DOHH2 (cell line): ENCODE results near the gene ACTRT3.

ENCODE experiments used
- H3F3A ChIP-seq: fragments of 200-600 bp; sonication (generic), shearing (Covaris generic); 2 replicates; pipeline ENCODE4 v1.6.0; 2016; ENCODE audit warnings: antibody characterized with exemption, mild to moderate bottlenecking; ENCODE audit not compliant: control insufficient read depth, insufficient read depth
- H3K27ac ChIP-seq: fragments of 200-600 bp; sonication (generic); 2 replicates; pipeline ENCODE4 v1.5.1; 2014; ENCODE audit warnings: low read depth, mild to moderate bottlenecking, low read length, moderate library complexity
- H3K27me3 ChIP-seq: fragments of 200-600 bp; sonication (generic); 2 replicates; pipeline ENCODE4 v1.6.1; 2014; ENCODE audit warnings: mild to moderate bottlenecking, low read length, mixed read lengths; ENCODE audit not compliant: control insufficient read depth
- H3K36me3 ChIP-seq: fragments of 200-600 bp; sonication (generic); 2 replicates; pipeline ENCODE4 v1.6.1; 2014; ENCODE audit warnings: mild to moderate bottlenecking, low read length, moderate library complexity, mixed read lengths; ENCODE audit not compliant: control insufficient read depth
- H3K4me1 ChIP-seq: fragments of 200-600 bp; sonication (generic); 2 replicates; pipeline ENCODE4 v1.6.1; 2014; ENCODE audit warnings: mild to moderate bottlenecking, low read length, mixed read lengths; ENCODE audit not compliant: control insufficient read depth
- H3K4me2 ChIP-seq: fragments of 200-600 bp; sonication (generic); 2 replicates; pipeline ENCODE4 v1.6.0; 2014; ENCODE audit warnings: mild to moderate bottlenecking, low read length, moderate library complexity
- H3K4me3 ChIP-seq: fragments of 200-600 bp; sonication (generic); 2 replicates; pipeline ENCODE4 v1.5.1; 2014; ENCODE audit warnings: mild to moderate bottlenecking, low read length, mixed read lengths
- H3K79me2 ChIP-seq: fragments of 200-600 bp; sonication (generic); 2 replicates; pipeline ENCODE4 v1.6.1; 2014; ENCODE audit warnings: mild to moderate bottlenecking, low read length, mixed read lengths; ENCODE audit not compliant: control insufficient read depth
- H3K9me2 ChIP-seq: fragments of 200-600 bp; sonication (generic); replicated peaks from 2 replicates; pipeline ENCODE4 v1.6.1; 2014; ENCODE audit warnings: mild to moderate bottlenecking, low read length, mixed read lengths; ENCODE audit not compliant: control insufficient read depth
- H3K9me3 ChIP-seq: fragments of 200-600 bp; sonication (generic); 2 replicates; pipeline ENCODE4 v1.6.1; 2014; ENCODE audit warnings: antibody characterized with exemption, low read length, mixed read lengths; ENCODE audit not compliant: control insufficient read depth, insufficient read depth
- H4K20me1 ChIP-seq: fragments of 200-600 bp; sonication (generic); 2 replicates; pipeline ENCODE4 v1.6.0; 2014; ENCODE audit warnings: low read depth, mild to moderate bottlenecking, antibody characterized with exemption, low read length, moderate library complexity; ENCODE audit not compliant: control insufficient read depth, insufficient read depth
- CTCF ChIP-seq: fragments of 200-600 bp; sonication (generic); IDR thresholded peaks from one replicate; pipeline ENCODE4 v1.5.1; 2014; ENCODE audit warnings: antibody characterized with exemption, mild to moderate bottlenecking, low read depth, low read length; ENCODE audit not compliant: poor library complexity, severe bottlenecking
- EZH2phosphoT487 ChIP-seq: fragments of 200-600 bp; sonication (generic); IDR thresholded peaks from 2 replicates; pipeline ENCODE4 v1.6.1; 2017; ENCODE audit warnings: borderline replicate concordance, mild to moderate bottlenecking, antibody characterized with exemption, low read length, moderate library complexity, mixed read lengths

Gene ACTRT3

GRCh38 chr3:169769287-169770181 lies at the start of gene ACTRT3:
Gene ACTRT3 (minus strand): TSS chr3:169769561. CDS start chr3:169769520, 41 bp downstream.
- Histone ChIP-seq H3K9me3 (no peaks in the 10 kb centered on the region), H3K79me2 (peaks cover 22% of the 10 kb centered on the region), H3K36me3 (peaks cover 21% of the 10 kb centered on the region), H3F3A (peaks cover 48% of the 10 kb centered on the region), H3K9me2 (no peaks in the 10 kb centered on the region), H4K20me1 (no peaks in the 10 kb centered on the region), H3K4me3 (peak within 1 kb of the TSS; percentile 67), H3K27me3 (no peaks in the 10 kb centered on the region), H3K4me1 (peaks cover 19% of the 10 kb centered on the region), H3K27ac (peak within 1 kb of the TSS; percentile 18), H3K4me2 (peak within 1 kb of the TSS; percentile 70)
- TF ChIP-seq CTCF (no peak), EZH2phosphoT487 (no peak)

GRCh38 chr3:169818316-169818715 lies 49.0 kb upstream of the ACTRT3 start:
- Histone ChIP-seq H3K9me2 (no peaks in the 10 kb centered on the region), H3K79me2 (no peaks in the 10 kb centered on the region), H3K4me2 (no peak overlapping the region; the same call in 1 of the 2 replicates), H3K9me3 (peaks cover 10% of the 10 kb centered on the region; the same call in 1 of the 2 replicates), H3K27me3 (no peaks in the 10 kb centered on the region), H4K20me1 (no peaks in the 10 kb centered on the region), H3K4me3 (no peak overlapping the region), H3K27ac (no peak overlapping the region), H3K4me1 (peaks cover 21% of the 10 kb centered on the region), H3F3A (peaks cover 7% of the 10 kb centered on the region; the same call in 1 of the 2 replicates), H3K36me3 (no peaks in the 10 kb centered on the region)
- no peak for TF ChIP-seq EZH2phosphoT487
- TF ChIP-seq CTCF = no peak

- Histone ChIP-seq H4K20me1 (no peaks in the 10 kb centered on the region), H3K4me2 (no peak overlapping the region), H3K36me3 (no peaks in the 10 kb centered on the region; the same call in 1 of the 2 replicates), H3K4me1 (peaks cover 41% of the 10 kb centered on the region), H3K27me3 (no peaks in the 10 kb centered on the region), H3K27ac (no peak overlapping the region), H3K79me2 (peaks cover 16% of the 10 kb centered on the region), H3K9me2 (no peaks in the 10 kb centered on the region), H3K9me3 (peaks cover 10% of the 10 kb centered on the region; the same call in 1 of the 2 replicates), H3F3A (peaks cover 8% of the 10 kb centered on the region; the same call in 1 of the 2 replicates), H3K4me3 (no peak overlapping the region)
- TF ChIP-seq CTCF (no peak), EZH2phosphoT487 (no peak)
Observed at GRCh38 chr3:169815590-169816150, 46.3 kb upstream of the ACTRT3 start.
